CD14-positive monocyte (primary cell): ENCODE data around the gene PLXNA2. TPM values are rescaled to one million over a fixed set of nuclear protein-coding genes. Genes with fewer than 3 reads are reported as not detected.

Source experiments
- DNase-seq, 3 donors: peaks; one replicate each; pipeline ENCODE4 v3.0.0-alpha.2; 2011 to 2022
- H2AFZ ChIP-seq: 2 replicates; pipeline ENCODE4 v1.6.0; 2012; ENCODE audit warnings: mild to moderate bottlenecking, low read depth, low read length, inconsistent platforms; ENCODE audit not compliant: insufficient read depth, poor library complexity, severe bottlenecking
- H3K27ac ChIP-seq, 2 donors: 1 replicate in 1 of 2; 2 replicates in 1 of 2; pipeline ENCODE4 v1.5.1; 2012 to 2013; ENCODE audit warnings: low read length in 2 of 2, control low read depth in 1 of 2, inconsistent platforms in 1 of 2, low read depth in 1 of 2, mild to moderate bottlenecking in 1 of 2
- H3K27me3 ChIP-seq, 2 donors: one replicate each; pipeline versions ENCODE4 v1.6.0 to v1.6.1; 2011 to 2013; ENCODE audit warnings: low read length in 2 of 2; ENCODE audit not compliant: control insufficient read depth in 2 of 2, insufficient read depth in 2 of 2
- H3K36me3 ChIP-seq, 2 donors: replicated peaks in 1 of 2; 1 replicate in 1 of 2; 2 replicates in 1 of 2; pipeline versions ENCODE4 v1.5.1 to v1.6.1; 2012 to 2013; ENCODE audit warnings: low read length in 2 of 2, control low read depth in 1 of 2, inconsistent platforms in 1 of 2, mild to moderate bottlenecking in 1 of 2; ENCODE audit not compliant: insufficient read depth in 2 of 2, control insufficient read depth in 1 of 2
- H3K4me1 ChIP-seq, 2 donors: 1 replicate in 1 of 2; 2 replicates in 1 of 2; pipeline versions ENCODE4 v1.5.1 to v1.6.1; 2012 to 2013; ENCODE audit warnings: low read length in 2 of 2, control low read depth in 1 of 2, inconsistent platforms in 1 of 2, mild to moderate bottlenecking in 1 of 2, moderate library complexity in 1 of 2; ENCODE audit not compliant: insufficient read depth in 2 of 2, control insufficient read depth in 1 of 2
- H3K4me2 ChIP-seq: replicated peaks from 2 replicates; pipeline ENCODE3; 2012; ENCODE audit warnings: low read length, moderate library complexity, mild to moderate bottlenecking; ENCODE audit not compliant: poor library complexity, severe bottlenecking; ENCODE audit errors: extremely low read depth
- H3K4me3 ChIP-seq, 3 experiments: fragments of 200-600 bp in 1 of 3; sonication (generic) in 1 of 3; replicated peaks in 1 of 3; 1 replicate in 2 of 3; 2 replicates in 1 of 3; pipeline ENCODE4 v1.5.1; 2011 to 2013; ENCODE audit warnings: low read length in 3 of 3, mild to moderate bottlenecking in 3 of 3, control low read depth in 2 of 3, low read depth in 2 of 3, inconsistent platforms in 1 of 3, moderate library complexity in 1 of 3
- H3K79me2 ChIP-seq: 2 replicates; pipeline ENCODE4 v1.6.0; 2012; ENCODE audit warnings: mild to moderate bottlenecking, control low read depth, inconsistent platforms, low read length, moderate library complexity; ENCODE audit not compliant: insufficient read depth
- H3K9ac ChIP-seq: 2 replicates; pipeline ENCODE4 v1.6.0; 2017; ENCODE audit warnings: low read length, mild to moderate bottlenecking; ENCODE audit not compliant: insufficient read depth, poor library complexity, severe bottlenecking
- H3K9me3 ChIP-seq, 2 donors: replicated peaks in 1 of 2; 1 replicate in 1 of 2; 2 replicates in 1 of 2; pipeline versions ENCODE4 v1.5.1 to v1.6.1; 2012 to 2013; ENCODE audit warnings: low read length in 2 of 2, control low read depth in 1 of 2; ENCODE audit not compliant: control insufficient read depth in 1 of 2, insufficient read depth in 1 of 2
- H4K20me1 ChIP-seq: 2 replicates; pipeline ENCODE4 v1.6.0; 2012; ENCODE audit warnings: mild to moderate bottlenecking, low read length, control low read depth, moderate library complexity; ENCODE audit not compliant: insufficient read depth
- H3K27ac Mint-ChIP-seq, 7 donors: one replicate each; pipeline ENCODE4 v1.8.0; 2020; ENCODE audit warnings: mild to moderate bottlenecking in 7 of 7, mixed read lengths in 7 of 7, moderate library complexity in 6 of 7, inconsistent platforms in 2 of 7
- H3K27me3 Mint-ChIP-seq, 3 donors: one replicate each; pipeline ENCODE4 v1.8.0; 2021 to 2022; ENCODE audit warnings: low read depth in 3 of 3, mild to moderate bottlenecking in 3 of 3, mixed read lengths in 3 of 3, moderate library complexity in 3 of 3, inconsistent platforms in 1 of 3
- H3K36me3 Mint-ChIP-seq, 2 donors: one replicate each; pipeline ENCODE4 v1.8.0; 2020; ENCODE audit warnings: mixed read lengths in 2 of 2, inconsistent platforms in 1 of 2, mild to moderate bottlenecking in 1 of 2
- H3K4me1 Mint-ChIP-seq: one replicate; pipeline ENCODE4 v1.8.0; 2020; ENCODE audit warnings: mild to moderate bottlenecking, mixed read lengths
- H3K4me3 Mint-ChIP-seq, 2 donors: one replicate each; pipeline ENCODE4 v1.8.0; 2020; ENCODE audit warnings: mild to moderate bottlenecking in 2 of 2, mixed read lengths in 2 of 2, moderate library complexity in 1 of 2
- H3K9me3 Mint-ChIP-seq, 7 donors: one replicate each; pipeline ENCODE4 v1.8.0; 2020 to 2022; ENCODE audit warnings: mixed read lengths in 7 of 7, mild to moderate bottlenecking in 6 of 7, moderate library complexity in 6 of 7, inconsistent platforms in 2 of 7
- CTCF ChIP-seq: fragments of 200-600 bp; IDR thresholded peaks from one replicate; pipeline ENCODE4 v1.8.0; 2022; ENCODE audit warnings: antibody characterized with exemption, mild to moderate bottlenecking
- WGBS: methylation state at CpG from one replicate; pipeline ENCODE4 v1.1.5; 2013; ENCODE audit warnings: missing lambda C conversion rate; ENCODE audit not compliant: insufficient coverage; 5-methylcytosine and 5-hydroxymethylcytosine counted together
- intact Hi-C, 2 donors: fragments of 100-400 bp; cut with micrococcal nuclease; formaldehyde crosslinking; loops; one replicate each; pipeline versions ENCODE4 v1.15.0 to v1.15.1; 2023
- polyA plus RNA-seq, 3 donors: library from polyadenylated mRNA; depleted of rRNA in 1 of 3; unstranded in 2 of 3; stranded (reverse) in 1 of 3; fragments of 300-500 nt in 2 of 3; fragments of >200 nt in 1 of 3; fragmentation: Illumina TruSeq in 2 of 3; gene quantifications; 1 replicate in 2 of 3; 2 replicates in 1 of 3; pipeline ENCODE4 v1.2.3, GENCODE V29; 2012 to 2021

Gene PLXNA2
- polyA plus RNA-seq, 3 donors: 0.75 to 2.1 (median 1.1) TPM

- no peak overlapping the region for H3K27ac ChIP-seq
- no peak overlapping the region for H3K4me2 ChIP-seq
- H3K79me2 ChIP-seq: no peaks in the 10 kb centered on the region
- H4K20me1 ChIP-seq: no peaks in the 10 kb centered on the region
- H3K36me3 ChIP-seq: no peaks in the 10 kb centered on the region
- H3K27me3 Mint-ChIP-seq: peaks cover 4 to 10% (median 8%) of the 10 kb centered on the region in 3 donors
- H3K27ac Mint-ChIP-seq: peak overlapping the region in 1 of 7 donors; percentile 40
- H3K9me3 Mint-ChIP-seq: no peaks in the 10 kb centered on the region
- no peak overlapping the region for H3K4me3 Mint-ChIP-seq
- H3K4me1 ChIP-seq: peaks cover 5 to 9% of the 10 kb centered on the region in 2 donors
- DNase-seq: no peak
- TF ChIP-seq CTCF: no peak
- no peaks in the 10 kb centered on the region for H3K27me3 ChIP-seq
- H3K9ac ChIP-seq: no peak overlapping the region
- no peak overlapping the region for H3K4me3 ChIP-seq
- intact Hi-C loops: no loop called here
- no peak overlapping the region for H2AFZ ChIP-seq
- H3K4me1 Mint-ChIP-seq: peaks cover 8% of the 10 kb centered on the region
- H3K36me3 Mint-ChIP-seq: no peaks in the 10 kb centered on the region
- no peaks in the 10 kb centered on the region for H3K9me3 ChIP-seq
- WGBS: no CpG with 5 or more reads among the region's 4 CpGs
Measured at GRCh38 chr1:208181364-208181763, 62.8 kb downstream of the PLXNA2 start.

- DNase-seq: no peak
- Mint-ChIP-seq H3K27me3 (peaks cover 4 to 10% (median 5%) of the 10 kb centered on the region in 3 donors), H3K4me1 (peaks cover 8% of the 10 kb centered on the region), H3K9me3 (no peaks in the 10 kb centered on the region), H3K36me3 (no peaks in the 10 kb centered on the region), H3K4me3 (no peak overlapping the region), H3K27ac (peak overlapping the region in 1 of 7 donors; percentile 62)
- Histone ChIP-seq H3K9me3 (no peaks in the 10 kb centered on the region), H3K9ac (no peak overlapping the region), H3K27me3 (no peaks in the 10 kb centered on the region), H3K27ac (no peak overlapping the region), H2AFZ (no peak overlapping the region), H3K4me1 (peaks cover 5 to 9% of the 10 kb centered on the region in 2 donors), H3K4me2 (no peak overlapping the region), H3K4me3 (no peak overlapping the region), H3K79me2 (no peaks in the 10 kb centered on the region), H4K20me1 (no peaks in the 10 kb centered on the region), H3K36me3 (no peaks in the 10 kb centered on the region)
- TF ChIP-seq CTCF: no peak
- intact Hi-C loops: no loop called here
- WGBS: 80% methylated on average over 3 of the region's 7 CpGs
Measured at GRCh38 chr1:208180421-208180820, 63.8 kb downstream of the PLXNA2 start.
